Vagina (tissue), 2 donors: ENCODE measurements around the gene FZR1. TPM values are rescaled to one million over a fixed set of nuclear protein-coding genes. Genes with fewer than 3 reads are reported as not detected.
"Not testable (repeated sequence)": the region's sequence is repeated elsewhere in the genome, so short reads cannot be mapped to it uniquely, and the experiment has no call there.

Experiments
- DNase-seq, 2 donors: peaks; one replicate each; pipeline ENCODE4 v3.0.0-alpha.2; 2017; ENCODE audit errors: extremely low spot score in 2 of 2
- H3K27ac ChIP-seq: fragments of 200-600 bp; sonication (generic); one replicate; pipeline ENCODE4 v1.5.1; 2019
- H3K27me3 ChIP-seq: fragments of 200-600 bp; sonication (generic); one replicate; pipeline ENCODE4 v1.5.1; 2019
- H3K36me3 ChIP-seq, 2 donors: fragments of 200-600 bp; sonication (generic); one replicate each; pipeline ENCODE4 v1.5.1; 2017 to 2019
- H3K4me1 ChIP-seq: fragments of 200-600 bp; sonication (generic); one replicate; pipeline ENCODE4 v1.5.1; 2019
- H3K4me3 ChIP-seq, 2 donors: fragments of 200-600 bp; sonication (generic); 1 replicate in 1 of 2; 2 replicates in 1 of 2; pipeline ENCODE4 v1.5.1; 2016 to 2019
- H3K9me3 ChIP-seq: fragments of 200-600 bp; sonication (generic); one replicate; pipeline ENCODE4 v1.5.1; 2019
- CTCF ChIP-seq, 3 experiments: fragments of 450-650 bp in 2 of 3; fragments of 200-600 bp in 1 of 3; sonication (generic) in 1 of 3; IDR thresholded peaks; one replicate each; pipeline ENCODE4 v1.5.1; 2017 to 2019; ENCODE audit warnings: antibody characterized with exemption in 3 of 3, mild to moderate bottlenecking in 2 of 3, moderate library complexity in 2 of 3
- POLR2A ChIP-seq, 2 donors: fragments of 450-650 bp; IDR thresholded peaks; one replicate each; pipeline ENCODE4 v1.6.1; 2017; ENCODE audit warnings: antibody characterized with exemption in 2 of 2, mild to moderate bottlenecking in 2 of 2, moderate library complexity in 2 of 2
- POLR2AphosphoS5 ChIP-seq, 2 donors: sonication (generic); formaldehyde crosslinking; IDR thresholded peaks; one replicate each; pipeline ENCODE4 v1.9.0; 2017; ENCODE audit warnings: antibody characterized with exemption in 2 of 2, mild to moderate bottlenecking in 2 of 2, low read depth in 1 of 2; ENCODE audit not compliant: insufficient read depth in 1 of 2
- intact Hi-C: fragments of 100-400 bp; cut with DNase I; formaldehyde crosslinking; loops from one replicate; pipeline ENCODE4 v1.15.1; 2023
- total RNA-seq: library from RNA; depleted of rRNA; stranded (reverse); fragments of >200 nt; gene quantifications from one replicate; pipeline ENCODE4 v1.2.3, GENCODE V29; 2016

Gene FZR1
- total RNA-seq, 1 donor from 2014 or later = 29.2 TPM

GRCh38 chr19:3576696-3577443 is 70.8 kb downstream of the FZR1 start:
- TF ChIP-seq POLR2AphosphoS5 (IDR thresholded peaks at IDR 0.05; ENCODE audit: insufficient read depth in 1 of 2, low read depth in 1 of 2) = peak in 1 of 2 donors; percentile 45
- no peak for TF ChIP-seq POLR2A (IDR thresholded peaks at IDR 0.05)
- TF ChIP-seq CTCF (IDR thresholded peaks at IDR 0.05) = no peak
- Histone ChIP-seq H3K4me3 (peak overlapping the region; percentile 35 to 51), H3K9me3 (no peaks in the 10 kb centered on the region), H3K27me3 (no peaks in the 10 kb centered on the region), H3K36me3 (no peaks in the 10 kb centered on the region), H3K27ac (peak overlapping the region; percentile 54), H3K4me1 (peaks cover 33% of the 10 kb centered on the region)
- intact Hi-C loops = loop anchor here (5.0 kb wide), 1 partner anchor 40 kb away; no protein-coding TSS in a partner anchor
- no peak for DNase-seq

GRCh38 chr19:3577723-3578344 is 71.7 kb downstream of the FZR1 start:
- intact Hi-C loops = loop anchor here (5.0 kb wide), 1 partner anchor 39 kb away; no protein-coding TSS in a partner anchor
- Histone ChIP-seq H3K4me1 (peaks cover 27% of the 10 kb centered on the region), H3K27ac (peak overlapping the region; percentile 54), H3K36me3 (no peaks in the 10 kb centered on the region), H3K9me3 (no peaks in the 10 kb centered on the region), H3K27me3 (no peaks in the 10 kb centered on the region), H3K4me3 (no peak overlapping the region)
- no peak for DNase-seq
- TF ChIP-seq POLR2A (IDR thresholded peaks at IDR 0.05) (no peak), CTCF (IDR thresholded peaks at IDR 0.05) (no peak), POLR2AphosphoS5 (IDR thresholded peaks at IDR 0.05; ENCODE audit: insufficient read depth in 1 of 2, low read depth in 1 of 2) (no peak)

DNA sequence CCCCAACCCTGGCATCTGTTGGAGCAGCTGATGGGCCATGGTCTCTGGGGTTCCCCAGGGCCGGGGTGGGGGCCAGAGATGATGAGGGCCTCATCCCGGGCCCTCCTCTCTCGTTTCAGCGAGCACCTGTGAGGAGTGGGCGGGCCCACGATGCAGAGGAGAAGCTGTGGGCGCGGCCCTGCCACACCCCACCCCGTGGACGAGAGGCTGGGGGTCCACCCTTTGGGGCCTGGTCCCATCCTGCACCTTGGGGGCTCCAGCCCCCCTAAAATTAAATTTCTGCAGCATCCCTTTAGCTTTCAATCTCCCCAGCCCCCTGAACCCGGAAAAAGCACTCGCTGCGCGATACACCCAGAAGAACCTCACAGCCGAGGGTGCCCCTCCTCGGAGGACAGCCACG is 72.3 kb downstream of the FZR1 start:
- DNase-seq = no peak
- TF ChIP-seq CTCF (IDR thresholded peaks at IDR 0.05) = no peak
- no peak for TF ChIP-seq POLR2AphosphoS5 (IDR thresholded peaks at IDR 0.05; ENCODE audit: insufficient read depth in 1 of 2, low read depth in 1 of 2)
- no peak for TF ChIP-seq POLR2A (IDR thresholded peaks at IDR 0.05)
- Histone ChIP-seq H3K4me1 (peaks cover 24% of the 10 kb centered on the region), H3K4me3 (no peak overlapping the region), H3K36me3 (no peaks in the 10 kb centered on the region), H3K9me3 (no peaks in the 10 kb centered on the region), H3K27me3 (no peaks in the 10 kb centered on the region), H3K27ac (no peak overlapping the region)
- intact Hi-C loops = loop anchor here (5.0 kb wide), 1 partner anchor 39 kb away; no protein-coding TSS in a partner anchor

GRCh38 chr19:3580156-3580934 is 74.2 kb downstream of the FZR1 start:
- TF ChIP-seq POLR2AphosphoS5 (IDR thresholded peaks at IDR 0.05; ENCODE audit: insufficient read depth in 1 of 2, low read depth in 1 of 2) (no peak), POLR2A (IDR thresholded peaks at IDR 0.05) (no peak), CTCF (IDR thresholded peaks at IDR 0.05) (no peak)
- Histone ChIP-seq H3K4me3 (no peak overlapping the region), H3K4me1 (peaks cover 13% of the 10 kb centered on the region), H3K9me3 (no peaks in the 10 kb centered on the region), H3K27ac (peak overlapping the region; percentile 15), H3K27me3 (no peaks in the 10 kb centered on the region), H3K36me3 (no peaks in the 10 kb centered on the region)
- intact Hi-C loops = no loop called here
- no peak for DNase-seq

DNA sequence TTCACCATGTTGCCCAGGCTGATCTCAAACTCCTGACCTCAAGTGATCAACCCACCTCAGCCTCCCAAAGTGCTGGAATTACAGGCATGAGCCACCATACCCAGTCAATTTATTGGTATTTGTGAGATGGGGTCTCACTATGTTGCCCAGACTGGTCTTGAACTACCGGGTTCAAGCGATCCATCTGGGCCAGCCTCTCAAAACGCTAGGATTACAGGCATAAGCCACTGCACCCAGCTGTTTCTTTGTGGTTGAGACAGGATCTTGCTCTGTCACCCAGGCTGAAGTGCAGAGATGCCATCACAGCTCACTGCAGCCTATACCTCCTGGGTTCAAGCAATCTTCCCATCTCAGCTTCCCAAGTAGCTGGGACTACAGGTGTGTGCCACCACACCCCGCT is 75.7 kb downstream of the FZR1 start:
- H3K36me3 ChIP-seq, H3K27me3 ChIP-seq, DNase-seq, H3K27ac ChIP-seq, intact Hi-C loops, H3K9me3 ChIP-seq, H3K4me3 ChIP-seq: not testable (repeated sequence)
- H3K4me1 ChIP-seq = peaks cover 14% of the 10 kb centered on the region

GRCh38 chr19:3584036-3584802 is 78.1 kb downstream of the FZR1 start:
- H3K36me3 ChIP-seq, H3K4me3 ChIP-seq, DNase-seq, H3K27me3 ChIP-seq, intact Hi-C loops, H3K9me3 ChIP-seq, H3K27ac ChIP-seq: not testable (repeated sequence)
- H3K4me1 ChIP-seq = peaks cover 14% of the 10 kb centered on the region
